SU-DHL-6 (cell line): ENCODE data around the gene PPARGC1A.

ENCODE experiments used
- CTCF ChIP-seq: fragments of 200-600 bp; sonication (generic); IDR thresholded peaks from one replicate; pipeline ENCODE4 v1.5.1; 2017; ENCODE audit warnings: antibody characterized with exemption, mild to moderate bottlenecking, low read length, moderate library complexity; ENCODE audit not compliant: insufficient read depth, poor library complexity, severe bottlenecking
- EZH2phosphoT487 ChIP-seq: fragments of 200-600 bp; sonication (generic), shearing (Covaris generic); conservative IDR thresholded peaks from 2 replicates; pipeline ENCODE4 v1.6.1; 2018; ENCODE audit warnings: mild to moderate bottlenecking, antibody characterized with exemption, low read length, moderate library complexity, mixed read lengths

GRCh38 chr4:23837371-23837770, 52.5 kb downstream of the PPARGC1A start:
- TF ChIP-seq CTCF (no peak), EZH2phosphoT487 (no peak)
